ENCODE measurements around the gene RAX2. TPM values are rescaled to one million over a fixed set of nuclear protein-coding genes. Genes with fewer than 3 reads are reported as not detected.

RAX2 gene
- total and polyA plus RNA-seq, 2 of the 8 experiments (the other 6 are each of a cell fraction or from before 2014, with no cell fraction given) = 0.08 TPM; not detected in 1

DNA sequence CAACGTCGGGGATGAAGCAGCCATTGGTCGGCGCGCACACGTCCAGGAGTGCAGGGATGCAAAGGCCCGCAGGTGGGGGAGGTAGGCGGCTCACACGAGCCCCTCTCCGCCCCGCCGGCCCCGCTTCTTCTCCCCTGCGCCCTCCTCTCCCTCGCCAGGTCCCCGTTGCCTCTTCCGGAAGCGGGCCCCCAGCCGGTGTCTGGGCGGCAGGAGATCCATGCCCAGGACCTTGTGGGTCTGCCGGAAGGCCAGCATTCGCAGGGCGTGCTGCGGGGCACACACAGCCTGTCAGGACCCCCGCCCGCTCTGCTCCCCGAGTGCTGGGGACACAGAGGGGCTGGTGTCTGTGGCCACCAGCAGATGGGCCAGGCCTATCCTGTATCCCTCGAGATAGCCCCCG lies 33.8 kb upstream of the RAX2 start (continued):
- TF ChIP-seq CBX8 (IDR thresholded peaks at IDR 0.05; ENCODE audit: borderline replicate concordance, low read depth, low read length) (no peak), HDAC2 (IDR thresholded peaks at IDR 0.05; ENCODE audit: borderline replicate concordance in 1 of 2, low read depth in 2 of 2, low read length in 2 of 2) (no peak)
